Fibroblast of the aortic adventitia (primary cell): ENCODE results near the gene CCDC68. TPM values are rescaled to one million over a fixed set of nuclear protein-coding genes. Genes with fewer than 3 reads are reported as not detected.

ENCODE experiments used
- DNase-seq: peaks from one replicate; pipeline ENCODE4 v3.0.0-alpha.2; 2010; ENCODE audit warnings: low read depth
- H3K4me3 ChIP-seq: 2 replicates; pipeline ENCODE4 v1.5.1; 2011; ENCODE audit warnings: low read depth, mild to moderate bottlenecking, control low read depth, low read length, moderate library complexity
- total RNA-seq: library from RNA; depleted of rRNA; stranded (reverse); fragments of >200 nt; gene quantifications from 2 replicates; pipeline ENCODE4 v1.2.3, GENCODE V29; 2012; ENCODE audit warnings: low replicate concordance
- TF ChIP-seq, protein P1 (sequence below): IDR thresholded peaks from 2 replicates; pipeline ENCODE4 v1.5.1; 2011; ENCODE audit warnings: mild to moderate bottlenecking, low read length, control low read depth, inconsistent platforms; ENCODE audit not compliant: insufficient read depth

The CCDC68 gene
- total RNA-seq, 1 donor: 7.4 TPM

DNA sequence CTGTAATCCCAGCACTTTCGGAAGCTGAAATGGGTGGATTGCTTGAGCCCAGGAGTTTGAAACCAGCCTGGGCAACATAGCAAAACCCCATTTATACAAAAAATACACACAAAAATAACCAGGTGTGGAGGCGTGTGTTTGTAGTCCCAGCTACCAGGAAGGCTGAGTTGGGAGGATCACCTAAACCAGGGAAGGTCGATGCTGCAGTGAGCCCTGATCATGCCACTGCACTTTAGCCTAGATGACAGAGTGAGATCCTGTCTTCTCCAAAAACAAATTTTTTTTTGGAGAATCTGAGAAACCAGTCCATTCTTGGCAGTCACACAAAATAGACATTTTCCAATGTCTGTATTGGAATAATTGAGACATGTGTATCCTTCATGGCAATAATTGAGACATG, 84.2 kb downstream of the CCDC68 start:
- H3K4me3 ChIP-seq: no peak overlapping the region
- TF ChIP-seq, protein P1, sequence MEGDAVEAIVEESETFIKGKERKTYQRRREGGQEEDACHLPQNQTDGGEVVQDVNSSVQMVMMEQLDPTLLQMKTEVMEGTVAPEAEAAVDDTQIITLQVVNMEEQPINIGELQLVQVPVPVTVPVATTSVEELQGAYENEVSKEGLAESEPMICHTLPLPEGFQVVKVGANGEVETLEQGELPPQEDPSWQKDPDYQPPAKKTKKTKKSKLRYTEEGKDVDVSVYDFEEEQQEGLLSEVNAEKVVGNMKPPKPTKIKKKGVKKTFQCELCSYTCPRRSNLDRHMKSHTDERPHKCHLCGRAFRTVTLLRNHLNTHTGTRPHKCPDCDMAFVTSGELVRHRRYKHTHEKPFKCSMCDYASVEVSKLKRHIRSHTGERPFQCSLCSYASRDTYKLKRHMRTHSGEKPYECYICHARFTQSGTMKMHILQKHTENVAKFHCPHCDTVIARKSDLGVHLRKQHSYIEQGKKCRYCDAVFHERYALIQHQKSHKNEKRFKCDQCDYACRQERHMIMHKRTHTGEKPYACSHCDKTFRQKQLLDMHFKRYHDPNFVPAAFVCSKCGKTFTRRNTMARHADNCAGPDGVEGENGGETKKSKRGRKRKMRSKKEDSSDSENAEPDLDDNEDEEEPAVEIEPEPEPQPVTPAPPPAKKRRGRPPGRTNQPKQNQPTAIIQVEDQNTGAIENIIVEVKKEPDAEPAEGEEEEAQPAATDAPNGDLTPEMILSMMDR: no peak
- no peak for DNase-seq

DNA sequence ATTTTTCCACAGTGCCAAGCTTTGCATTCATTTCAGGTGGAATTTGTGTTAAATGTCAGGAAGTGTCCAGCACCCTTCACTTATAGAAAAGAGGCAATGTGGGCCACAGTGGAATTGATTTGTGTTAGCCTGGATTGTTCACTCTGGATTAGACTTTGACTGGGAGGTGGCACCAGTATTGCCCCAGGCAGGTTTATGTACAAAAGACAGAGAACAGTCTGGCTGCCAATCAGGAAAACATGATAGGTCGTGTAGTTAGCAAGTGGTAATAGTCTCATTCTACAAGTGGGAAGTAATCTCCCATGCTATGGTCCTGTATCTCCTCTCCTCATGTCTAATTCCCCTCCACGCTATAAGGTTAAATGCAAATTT, 85.4 kb downstream of the CCDC68 start:
- TF ChIP-seq, protein P1: no peak
- no peak overlapping the region for H3K4me3 ChIP-seq
- no peak for DNase-seq

DNA sequence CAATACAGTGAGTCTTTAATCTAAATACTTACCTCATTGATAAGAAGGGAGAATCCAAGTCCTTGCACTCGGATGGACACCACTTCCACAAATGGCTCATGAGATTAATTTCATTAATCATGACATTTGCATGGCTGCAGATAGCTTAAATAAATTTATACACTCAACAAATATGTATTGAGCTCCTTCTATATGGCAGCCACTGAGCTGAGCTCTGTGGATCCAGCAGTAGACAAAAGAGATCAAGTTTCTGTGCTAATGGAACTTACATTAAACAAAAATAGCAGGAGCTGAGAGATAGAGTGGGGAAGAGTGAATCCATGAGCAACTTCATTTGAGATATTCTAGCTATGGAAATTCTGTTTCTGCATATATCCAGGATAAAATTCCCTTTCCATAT, 86.6 kb downstream of the CCDC68 start:
- TF ChIP-seq, protein P1: no peak
- DNase-seq: no peak
- no peak overlapping the region for H3K4me3 ChIP-seq

DNA sequence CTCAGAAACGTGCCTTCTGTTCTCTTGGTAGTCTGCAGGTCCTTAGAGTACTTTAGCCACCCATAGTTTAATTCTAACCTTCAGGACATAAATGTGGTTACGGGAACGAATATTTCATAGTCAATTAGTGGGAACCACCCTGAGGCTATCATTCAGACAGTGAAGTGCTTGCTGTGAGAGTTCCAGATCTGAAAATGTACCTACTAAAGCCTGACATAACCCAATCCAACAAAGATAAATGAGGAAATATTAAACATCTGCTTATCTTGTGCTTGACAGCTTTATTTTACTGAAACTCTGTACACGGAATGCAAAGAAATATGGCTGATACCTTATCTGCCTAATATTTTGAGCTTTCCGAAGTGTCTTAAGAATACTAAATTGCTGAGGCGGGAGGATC, 88.0 kb downstream of the CCDC68 start:
- H3K4me3 ChIP-seq: no peak overlapping the region
- DNase-seq: no peak
- TF ChIP-seq, protein P1: no peak

DNA sequence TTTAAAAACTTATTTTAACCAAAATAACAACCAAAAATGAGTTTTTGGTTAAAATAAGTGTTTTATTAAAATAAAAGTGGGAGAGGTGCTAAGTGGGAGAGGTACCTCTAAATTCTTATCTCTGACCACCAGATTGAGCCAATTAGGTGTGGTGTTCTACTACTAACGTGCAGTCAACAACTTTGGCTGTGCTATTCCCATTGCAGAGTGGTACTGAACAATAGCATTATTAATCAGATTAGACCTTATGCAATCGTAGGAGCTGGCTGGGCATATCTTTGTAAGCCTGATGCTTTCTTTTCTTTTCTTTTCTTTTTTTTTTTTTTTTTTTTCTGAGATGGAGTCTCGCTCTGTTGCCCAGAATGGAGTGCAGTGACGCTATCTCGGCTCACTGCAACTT, 92.1 kb downstream of the CCDC68 start:
- H3K4me3 ChIP-seq: no peak overlapping the region
- TF ChIP-seq, protein P1: no peak
- no peak for DNase-seq

DNA sequence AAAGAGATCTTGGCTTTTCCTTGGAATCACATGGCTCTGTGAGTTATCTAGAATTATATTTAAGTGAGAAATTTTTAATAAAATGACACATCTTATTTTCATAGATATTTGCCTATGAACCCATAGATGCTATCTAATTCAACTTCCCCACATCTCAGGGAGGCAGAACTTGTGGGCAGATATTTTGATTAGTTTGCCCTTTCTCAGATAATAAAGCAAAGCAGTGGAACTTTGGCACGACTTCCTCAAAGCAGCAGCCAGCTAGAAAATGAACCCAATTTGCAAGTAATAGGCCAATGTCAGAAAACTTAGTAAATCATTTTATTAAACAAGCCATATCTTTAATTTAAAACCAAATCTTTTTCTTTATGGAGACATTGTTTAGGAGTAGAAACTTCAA, 98.3 kb downstream of the CCDC68 start:
- TF ChIP-seq, protein P1: no peak
- H3K4me3 ChIP-seq: no peak overlapping the region
- no peak for DNase-seq

DNA sequence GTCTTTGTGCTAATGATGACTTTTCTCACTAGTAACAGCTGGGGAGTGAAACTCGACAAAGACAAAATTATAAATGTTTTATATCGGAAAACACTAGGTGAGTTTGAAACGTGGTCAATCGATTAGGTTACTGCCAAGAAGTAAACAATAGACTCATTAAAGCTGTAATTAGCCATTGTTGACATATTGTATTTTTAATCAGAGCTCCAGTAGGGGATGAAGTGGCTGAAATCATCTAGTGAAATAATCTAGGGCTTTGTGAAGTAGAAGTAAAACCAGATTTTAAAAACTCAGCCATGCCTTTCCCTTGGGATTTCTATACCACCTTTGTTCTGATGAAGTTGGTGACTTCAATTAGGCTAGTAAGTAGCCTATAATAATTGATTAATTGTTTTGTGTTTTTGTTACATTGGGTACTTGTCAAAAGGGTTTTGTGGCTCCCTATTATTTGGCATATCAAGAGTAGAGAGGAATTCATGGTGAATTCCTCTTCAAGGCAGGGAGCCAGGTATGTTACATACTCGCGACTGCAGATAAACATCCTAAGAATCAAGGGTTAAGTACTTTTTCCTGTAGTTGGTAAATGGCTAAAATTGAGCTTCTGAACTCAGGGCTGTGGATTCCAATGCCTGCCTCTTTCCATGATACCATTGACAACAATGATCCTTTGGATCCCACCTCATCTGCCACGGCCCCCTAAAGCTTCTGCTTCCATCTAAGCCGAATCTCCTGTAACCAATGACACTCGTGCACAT, 99.4 kb downstream of the CCDC68 start:
- no peak for DNase-seq
- no peak overlapping the region for H3K4me3 ChIP-seq
- TF ChIP-seq, protein P1: no peak
